HuH-7 (cell line): Measurements from ENCODE around the gene WNT9A.

Source experiments
- DNase-seq: peaks from one replicate; pipeline ENCODE4 v3.0.0; 2011; ENCODE audit warnings: low spot score

Gene WNT9A

GRCh38 chr1:227954163-227954850 is 6.6 kb upstream of the WNT9A start:
- DNase-seq = no peak

GRCh38 chr1:227953022-227953412 is 5.3 kb upstream of the WNT9A start:
- DNase-seq = no peak

GRCh38 chr1:227952374-227953021 is 4.8 kb upstream of the WNT9A start:
- DNase-seq = no peak

- DNase-seq = no peak
Observed at GRCh38 chr1:227951624-227952373, 4.1 kb upstream of the WNT9A start.

- no peak for DNase-seq
Observed at GRCh38 chr1:227950735-227951346, 3.1 kb upstream of the WNT9A start.

- DNase-seq = no peak
Observed at GRCh38 chr1:227949954-227950734, 2.4 kb upstream of the WNT9A start.

- DNase-seq = no peak
Observed at GRCh38 chr1:227949341-227949921, 1.7 kb upstream of the WNT9A start.

GRCh38 chr1:227948493-227949260 is 945 bp upstream of the WNT9A start:
- no peak for DNase-seq

GRCh38 chr1:227947386-227947675 is 401 bp downstream of the WNT9A start:
- DNase-seq = no peak

- DNase-seq = peak; percentile 97
Observed at GRCh38 chr1:227946624-227947385, 927 bp downstream of the WNT9A start.

GRCh38 chr1:227945891-227946623 is 1.7 kb downstream of the WNT9A start:
- no peak for DNase-seq

- DNase-seq = no peak
Observed at GRCh38 chr1:227944931-227945890, 2.5 kb downstream of the WNT9A start.

GRCh38 chr1:227944090-227944930 is 3.4 kb downstream of the WNT9A start:
- DNase-seq = no peak

GRCh38 chr1:227943381-227944089 is 4.2 kb downstream of the WNT9A start:
- no peak for DNase-seq

- DNase-seq = no peak
Observed at GRCh38 chr1:227942716-227943261, 4.9 kb downstream of the WNT9A start.

GRCh38 chr1:227942021-227942715 is 5.6 kb downstream of the WNT9A start:
- no peak for DNase-seq
